HG02610 (cell line): ENCODE measurements around the gene ACADS.

Experiments used
- ATAC-seq: cut with Tn5 transposase; IDR thresholded peaks from one replicate; pipeline ENCODE4 v1.9.1; 2021; ENCODE audit warnings: mild to moderate bottlenecking, moderate library complexity; ENCODE audit not compliant: unreplicated experiment

The ACADS gene

DNA sequence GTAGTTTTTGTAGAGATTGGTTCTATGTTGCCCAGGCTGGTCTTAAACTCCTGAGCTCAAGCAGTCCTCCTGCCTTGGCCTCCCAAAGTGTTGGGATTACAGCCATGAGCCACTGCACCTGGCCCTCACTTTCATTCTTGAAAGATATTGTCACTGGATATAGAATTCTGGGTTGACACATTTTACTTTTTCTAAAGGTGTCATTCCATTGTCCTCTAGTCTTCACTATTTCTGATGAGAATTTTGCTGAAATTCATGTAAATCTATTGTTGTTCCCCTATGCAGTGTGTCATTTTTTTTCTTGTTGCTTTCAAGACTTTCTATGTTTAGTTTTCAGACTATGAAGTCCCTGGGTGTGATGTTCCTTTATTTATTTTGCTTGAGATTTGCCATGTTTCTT is 29.2 kb downstream of the ACADS start:
- no peak for ATAC-seq

DNA sequence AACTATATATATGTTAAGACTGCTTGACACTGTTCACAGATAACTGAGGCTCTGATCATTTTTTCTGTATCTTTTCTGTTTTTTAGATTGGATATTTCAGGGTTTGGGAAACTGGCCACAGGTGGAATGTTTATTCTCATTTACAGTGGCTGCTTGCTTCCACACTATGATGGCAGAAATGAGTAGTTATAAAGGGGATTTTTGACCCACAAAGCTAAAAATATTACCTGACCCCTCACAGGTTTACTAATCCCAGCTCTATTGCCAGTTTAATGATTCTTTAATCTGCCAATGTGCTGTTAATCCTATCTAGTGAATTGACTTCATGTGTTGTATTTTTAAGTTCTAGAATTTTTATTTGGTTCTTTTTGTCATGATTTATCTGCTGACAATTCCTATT is 29.6 kb downstream of the ACADS start:
- ATAC-seq = no peak

GRCh38 chr12:120757226-120757742 is 31.7 kb downstream of the ACADS start:
- ATAC-seq = no peak

GRCh38 chr12:120757949-120758348 is 32.3 kb downstream of the ACADS start:
- no peak for ATAC-seq

GRCh38 chr12:120758798-120759590 is 33.4 kb downstream of the ACADS start:
- ATAC-seq = no peak

- no peak for ATAC-seq
Observed at GRCh38 chr12:120759591-120760348, 34.1 kb downstream of the ACADS start.

DNA sequence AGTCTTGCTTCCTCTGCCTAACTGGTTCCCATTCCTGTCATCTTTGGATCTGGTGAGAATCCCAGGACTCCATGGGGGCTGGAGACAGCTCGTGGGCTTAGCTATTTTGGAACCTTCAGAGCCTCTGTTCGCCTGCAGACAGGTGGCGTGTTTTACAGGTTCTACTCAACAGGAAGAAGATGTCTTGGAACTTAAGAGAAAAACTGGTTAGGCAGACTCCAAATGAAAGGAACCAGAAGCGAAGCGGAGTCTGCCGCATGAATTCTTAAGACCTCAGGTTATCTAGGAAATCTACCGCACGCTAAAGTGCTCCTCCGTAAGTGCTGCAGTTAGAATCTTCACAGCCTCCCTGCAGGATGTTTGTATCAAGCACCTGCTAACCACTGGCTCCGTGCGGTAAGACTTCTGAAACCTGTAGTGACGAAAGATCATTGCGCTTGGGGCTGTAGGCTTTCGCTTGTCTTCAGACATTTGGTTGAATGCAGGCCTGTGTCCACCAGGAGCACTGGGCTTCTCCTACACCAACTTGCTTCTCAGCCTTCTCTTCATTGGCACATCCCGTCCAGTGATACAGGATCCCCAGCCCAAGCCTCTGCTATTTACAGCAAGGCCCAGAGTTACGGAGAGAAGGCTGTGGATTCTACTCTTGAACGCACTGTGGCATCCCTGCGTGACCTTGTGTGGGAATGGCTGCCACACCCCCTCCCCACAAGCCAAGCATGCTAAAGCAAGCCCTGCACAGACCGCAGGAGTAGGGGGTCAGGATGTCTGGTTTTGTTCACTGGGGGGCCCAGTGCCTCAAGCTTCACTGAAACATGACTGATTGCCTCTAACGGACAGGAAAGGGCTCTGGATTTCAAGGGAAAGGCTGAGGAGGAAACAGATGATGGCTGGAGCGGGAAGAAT is 35.0 kb downstream of the ACADS start:
- no peak for ATAC-seq

DNA sequence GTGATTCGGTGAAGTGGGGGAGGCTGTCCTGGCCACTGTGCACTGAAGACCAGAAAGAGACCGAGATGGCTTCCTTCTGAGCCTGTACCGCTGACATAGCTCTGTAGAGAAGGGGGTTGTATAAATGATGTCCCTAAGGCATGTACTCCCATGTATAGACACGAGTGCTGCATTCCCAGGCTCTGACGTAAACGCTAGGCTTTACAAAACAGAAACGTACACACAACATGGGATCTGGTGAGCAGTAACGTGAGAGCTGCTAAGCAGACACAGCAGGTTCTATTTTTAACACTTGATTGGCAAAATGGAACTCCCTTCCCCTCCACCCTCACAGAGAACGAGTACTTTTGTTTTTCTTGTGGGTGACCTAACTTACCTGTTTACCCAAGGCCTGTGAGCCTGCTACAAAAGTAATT is 35.9 kb downstream of the ACADS start:
- no peak for ATAC-seq

DNA sequence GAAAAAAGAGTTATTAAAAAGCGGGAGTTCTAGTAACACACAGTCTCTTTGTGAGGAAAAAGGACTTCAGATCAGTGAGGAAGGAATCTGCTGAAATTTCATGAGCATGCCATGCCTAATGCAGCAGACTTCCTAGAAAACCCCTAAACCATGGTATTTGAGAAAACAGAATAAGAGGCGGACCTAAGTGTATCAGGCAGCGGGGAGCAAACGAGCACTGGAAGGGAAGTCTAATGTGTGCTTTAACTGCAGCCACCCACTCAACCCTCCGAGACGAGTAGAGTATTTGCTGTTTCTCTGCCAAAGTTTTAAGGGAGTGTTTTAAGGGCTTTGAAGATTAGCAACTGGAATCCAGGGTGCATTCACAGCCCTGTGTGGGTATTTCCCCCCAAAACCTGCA is 36.5 kb downstream of the ACADS start:
- ATAC-seq = no peak

GRCh38 chr12:120763250-120763649 is 37.6 kb downstream of the ACADS start:
- no peak for ATAC-seq

DNA sequence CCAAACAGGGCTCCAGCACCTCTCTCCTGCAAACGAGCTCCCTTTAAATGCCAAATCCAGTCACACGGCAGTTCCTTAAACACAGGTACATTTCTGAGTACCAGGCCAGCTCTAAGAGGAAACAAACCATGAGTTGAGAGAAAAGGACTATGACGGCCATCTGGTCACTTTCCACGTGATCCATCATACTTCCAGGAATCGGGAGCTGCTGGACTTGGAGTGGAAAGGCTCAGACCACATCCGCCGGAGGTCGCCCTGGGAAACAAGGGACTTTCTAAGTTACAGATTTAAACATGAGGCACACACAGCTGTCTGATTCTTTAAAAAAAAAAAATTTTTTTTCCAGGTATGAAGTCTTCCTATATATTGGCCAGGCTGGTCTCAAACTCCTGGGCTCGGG is 39.2 kb downstream of the ACADS start:
- ATAC-seq = no peak

- no peak for ATAC-seq
Observed at GRCh38 chr12:120766566-120766965, 40.9 kb downstream of the ACADS start.

GRCh38 chr12:120767071-120768024 is 41.7 kb downstream of the ACADS start:
- no peak for ATAC-seq

DNA sequence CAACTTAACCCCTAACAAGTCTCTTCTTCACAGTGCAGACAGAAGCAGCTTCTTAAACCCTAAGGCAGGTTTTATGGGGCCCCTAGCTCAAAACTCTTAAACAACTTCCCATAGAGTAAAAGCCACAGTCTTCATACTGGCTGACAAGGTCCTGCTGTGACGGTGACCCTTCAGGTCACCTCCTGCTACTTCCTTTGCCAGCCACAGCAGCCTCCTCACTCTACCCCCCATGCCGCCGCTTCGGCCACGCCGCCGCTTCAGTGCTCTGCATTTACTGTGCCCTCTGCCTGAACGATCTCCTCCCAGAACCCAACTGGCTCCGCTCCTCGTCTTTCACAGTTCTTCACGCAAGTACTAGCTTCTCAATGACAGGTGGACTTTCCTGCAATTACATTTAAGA is 45.5 kb downstream of the ACADS start:
- no peak for ATAC-seq

DNA sequence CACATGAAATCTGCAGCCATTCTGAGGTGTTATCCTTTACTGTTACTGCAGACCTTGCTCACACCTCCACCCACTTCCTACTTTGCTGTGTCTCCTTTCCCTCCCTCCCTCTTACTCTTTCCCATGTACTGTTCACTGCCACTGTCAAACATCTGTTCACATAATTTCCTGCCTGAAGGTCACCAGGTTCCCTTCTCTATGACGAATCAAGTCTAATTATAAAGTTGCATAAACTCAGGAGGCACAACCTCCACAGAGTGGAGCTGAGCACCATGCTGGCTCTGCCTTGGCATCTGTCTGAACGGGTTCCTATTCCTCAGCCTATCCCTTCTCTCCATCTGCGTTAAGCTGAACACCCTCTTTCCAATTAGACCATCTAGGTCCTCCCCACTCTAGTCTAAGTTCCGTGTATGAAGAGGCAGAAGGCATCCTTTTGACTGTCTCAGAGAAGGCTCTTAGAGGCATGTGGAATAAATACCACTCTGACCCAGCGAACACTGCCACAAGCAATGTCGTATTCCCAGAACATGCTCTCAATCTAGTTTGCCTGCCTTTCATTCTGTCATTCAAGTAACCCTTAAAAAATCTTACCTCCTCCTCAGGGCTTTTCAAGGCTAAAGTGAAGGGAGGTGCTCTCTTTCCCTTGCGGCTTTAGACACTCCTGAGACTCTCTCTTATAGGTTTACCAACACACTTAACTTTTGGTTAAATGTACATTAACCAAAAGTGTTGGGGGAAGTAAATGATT is 48.7 kb downstream of the ACADS start:
- no peak for ATAC-seq

- no peak for ATAC-seq
Observed at GRCh38 chr12:120775862-120776552, 50.4 kb downstream of the ACADS start.

GRCh38 chr12:120783197-120783596 is 57.6 kb downstream of the ACADS start:
- no peak for ATAC-seq

- no peak for ATAC-seq
Observed at GRCh38 chr12:120784804-120785203, 59.2 kb downstream of the ACADS start.

GRCh38 chr12:120787889-120788288 is 62.3 kb downstream of the ACADS start:
- ATAC-seq = no peak
